CD8-positive, alpha-beta memory T cell (primary cell): Measurements from ENCODE around the gene KRT40. TPM values are rescaled to one million over a fixed set of nuclear protein-coding genes. Genes with fewer than 3 reads are reported as not detected.

Experiments used
- CTCF ChIA-PET: fragments of 350-600 bp; sonication (Branson Sonifier 250); formaldehyde crosslinking; loops from one replicate; lab custom pipeline; 2021; ENCODE audit warnings: antibody characterized with exemption; lab: Charles Lee
- POLR2A ChIA-PET: fragments of 350-600 bp; sonication (Branson Sonifier 250); formaldehyde crosslinking; loops from one replicate; lab custom pipeline; 2021; ENCODE audit warnings: antibody characterized with exemption; lab: Charles Lee
- DNase-seq, 5 donors: peaks; one replicate each; pipeline versions ENCODE4 v3.0.0 to v3.0.0-alpha.2; 2020 to 2022; ENCODE audit warnings: mixed read lengths in 1 of 5
- H3K27ac ChIP-seq: one replicate; pipeline ENCODE4 v1.7.0; 2013; ENCODE audit warnings: low read depth, mild to moderate bottlenecking, low read length, moderate library complexity
- H3K27me3 ChIP-seq: 2 replicates; pipeline ENCODE4 v1.7.0; 2013; ENCODE audit warnings: low read length, mild to moderate bottlenecking; ENCODE audit not compliant: insufficient read depth, poor library complexity, severe bottlenecking
- H3K36me3 ChIP-seq: 2 replicates; pipeline ENCODE4 v1.7.0; 2013; ENCODE audit warnings: mild to moderate bottlenecking, low read length, moderate library complexity; ENCODE audit not compliant: insufficient read depth
- H3K4me1 ChIP-seq: 2 replicates; pipeline ENCODE4 v1.7.0; 2013; ENCODE audit warnings: mild to moderate bottlenecking, low read length, moderate library complexity; ENCODE audit not compliant: insufficient read depth
- H3K4me3 ChIP-seq: 2 replicates; pipeline ENCODE4 v1.7.0; 2013; ENCODE audit warnings: mild to moderate bottlenecking, low read length
- H3K9me3 ChIP-seq: 2 replicates; pipeline ENCODE4 v1.7.0; 2013; ENCODE audit warnings: mild to moderate bottlenecking, low read length
- H3K27ac Mint-ChIP-seq, 8 donors: one replicate each; pipeline ENCODE4 v1.8.0; 2020 to 2021; ENCODE audit warnings: mixed read lengths in 8 of 8, mild to moderate bottlenecking in 6 of 8, inconsistent platforms in 3 of 8, moderate library complexity in 3 of 8
- H3K27me3 Mint-ChIP-seq, 2 donors: one replicate each; pipeline ENCODE4 v1.8.0; 2020 to 2021; ENCODE audit warnings: mixed read lengths in 2 of 2, mild to moderate bottlenecking in 1 of 2, moderate library complexity in 1 of 2
- H3K36me3 Mint-ChIP-seq, 3 donors: one replicate each; pipeline ENCODE4 v1.8.0; 2020 to 2021; ENCODE audit warnings: mixed read lengths in 3 of 3, inconsistent platforms in 1 of 3, mild to moderate bottlenecking in 1 of 3
- H3K4me1 Mint-ChIP-seq, 3 donors: one replicate each; pipeline ENCODE4 v1.8.0; 2020 to 2021; ENCODE audit warnings: mixed read lengths in 3 of 3, inconsistent platforms in 1 of 3, mild to moderate bottlenecking in 1 of 3
- H3K4me3 Mint-ChIP-seq, 7 donors: one replicate each; pipeline ENCODE4 v1.8.0; 2020 to 2021; ENCODE audit warnings: mixed read lengths in 7 of 7, mild to moderate bottlenecking in 6 of 7, moderate library complexity in 4 of 7, inconsistent platforms in 2 of 7
- H3K9me3 Mint-ChIP-seq, 5 donors: one replicate each; pipeline ENCODE4 v1.8.0; 2020 to 2022; ENCODE audit warnings: mixed read lengths in 5 of 5, mild to moderate bottlenecking in 3 of 5, moderate library complexity in 2 of 5, inconsistent platforms in 1 of 5
- polyA plus RNA-seq: library from polyadenylated mRNA; unstranded; fragments of 300-500 nt; fragmentation: Illumina TruSeq; gene quantifications from one replicate; pipeline ENCODE4 v1.2.3, GENCODE V29; 2021
- total RNA-seq, 2 experiments: library from RNA; stranded (reverse); gene quantifications; one replicate each; pipeline ENCODE4 v1.2.3, GENCODE V29; 2021

The KRT40 gene
- total and polyA plus RNA-seq, 3 experiments from 2014 or later: not detected

DNA sequence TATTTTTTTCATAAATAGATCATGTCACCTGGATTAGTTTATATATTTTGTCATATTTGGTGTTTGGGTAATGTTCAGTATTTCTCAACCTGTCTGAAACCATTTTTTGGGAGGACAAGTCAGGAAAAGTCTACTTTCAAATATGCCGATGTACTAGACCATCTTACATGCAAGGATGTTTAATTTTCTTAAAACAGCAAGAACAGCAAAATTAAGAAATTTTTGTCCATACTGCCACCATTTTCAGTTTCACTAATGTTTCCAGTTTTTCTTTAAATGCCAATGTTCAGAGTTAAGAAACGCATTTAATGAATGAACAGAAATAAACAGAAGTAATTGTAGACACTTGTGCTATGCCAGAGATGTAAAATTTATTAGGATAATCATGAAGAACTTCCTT lies 9.0 kb upstream of the KRT40 start:
- POLR2A ChIA-PET: no interaction called here
- H3K9me3 Mint-ChIP-seq: no peaks in the 10 kb centered on the region
- H3K27me3 Mint-ChIP-seq: peaks cover 15 to 73% of the 10 kb centered on the region in 2 donors
- no peak overlapping the region for H3K4me3 ChIP-seq
- CTCF ChIA-PET: no interaction called here
- no peaks in the 10 kb centered on the region for H3K4me1 ChIP-seq
- no peak for DNase-seq
- H3K9me3 ChIP-seq: no peaks in the 10 kb centered on the region
- no peaks in the 10 kb centered on the region for H3K4me1 Mint-ChIP-seq
- H3K27ac Mint-ChIP-seq: no peak overlapping the region
- no peak overlapping the region for H3K4me3 Mint-ChIP-seq
- H3K27me3 ChIP-seq: peaks cover 5% of the 10 kb centered on the region
- no peaks in the 10 kb centered on the region for H3K36me3 ChIP-seq
- no peak overlapping the region for H3K27ac ChIP-seq
- H3K36me3 Mint-ChIP-seq: no peaks in the 10 kb centered on the region

GRCh38 chr17:40992666-40993065 lies 8.5 kb upstream of the KRT40 start:
- H3K4me3 ChIP-seq: no peak overlapping the region
- Mint-ChIP-seq H3K9me3 (no peaks in the 10 kb centered on the region), H3K36me3 (no peaks in the 10 kb centered on the region), H3K4me3 (no peak overlapping the region), H3K27ac (no peak overlapping the region), H3K4me1 (no peaks in the 10 kb centered on the region), H3K27me3 (peaks cover 15 to 71% of the 10 kb centered on the region in 2 donors)
- no peak for DNase-seq
- ChIA-PET CTCF (no interaction called here), POLR2A (no interaction called here)
- no peaks in the 10 kb centered on the region for H3K4me1 ChIP-seq
- no peaks in the 10 kb centered on the region for H3K36me3 ChIP-seq
- H3K27ac ChIP-seq: no peak overlapping the region
- peaks cover 4% of the 10 kb centered on the region for H3K27me3 ChIP-seq
- no peaks in the 10 kb centered on the region for H3K9me3 ChIP-seq

DNA sequence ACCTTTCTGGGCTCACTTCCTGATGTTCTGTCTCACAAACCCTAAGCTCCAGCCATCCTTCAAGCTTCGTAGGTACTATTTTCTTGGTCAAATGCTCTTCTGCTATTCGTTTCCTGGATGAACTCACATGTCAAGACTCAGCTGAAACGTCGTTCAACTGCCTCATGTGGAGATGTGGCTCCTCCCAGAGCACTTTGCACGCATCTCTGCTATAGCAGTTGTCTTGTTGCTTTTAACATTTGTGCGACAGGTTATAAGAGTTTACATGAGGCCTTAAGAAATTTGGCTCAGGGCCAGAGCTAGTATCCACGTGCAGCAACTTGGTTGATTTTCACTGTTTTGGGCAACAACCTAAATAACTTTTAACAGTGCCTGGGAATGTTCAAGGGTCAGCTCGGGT lies 2.8 kb upstream of the KRT40 start:
- Mint-ChIP-seq H3K4me3 (no peak overlapping the region), H3K27me3 (peaks cover 5 to 57% of the 10 kb centered on the region in 2 donors), H3K9me3 (no peaks in the 10 kb centered on the region), H3K4me1 (no peaks in the 10 kb centered on the region), H3K36me3 (no peaks in the 10 kb centered on the region), H3K27ac (no peak overlapping the region)
- H3K27ac ChIP-seq: no peak overlapping the region
- H3K4me1 ChIP-seq: no peaks in the 10 kb centered on the region
- no peaks in the 10 kb centered on the region for H3K27me3 ChIP-seq
- POLR2A ChIA-PET: no interaction called here
- no peak for DNase-seq
- CTCF ChIA-PET: no interaction called here
- H3K36me3 ChIP-seq: no peaks in the 10 kb centered on the region
- H3K4me3 ChIP-seq: no peak overlapping the region
- H3K9me3 ChIP-seq: no peaks in the 10 kb centered on the region

- POLR2A ChIA-PET: no interaction called here
- Histone ChIP-seq H3K36me3 (no peaks in the 10 kb centered on the region), H3K4me3 (no peak overlapping the region), H3K27ac (no peak overlapping the region), H3K9me3 (no peaks in the 10 kb centered on the region), H3K27me3 (no peaks in the 10 kb centered on the region), H3K4me1 (no peaks in the 10 kb centered on the region)
- Mint-ChIP-seq H3K4me3 (no peak overlapping the region), H3K36me3 (no peaks in the 10 kb centered on the region), H3K27ac (no peak overlapping the region), H3K4me1 (no peaks in the 10 kb centered on the region), H3K9me3 (no peaks in the 10 kb centered on the region), H3K27me3 (peaks cover 18 to 55% of the 10 kb centered on the region in 2 donors)
- DNase-seq: no peak
- CTCF ChIA-PET: interaction anchor here (1.2 kb wide), 1 partner anchor 568 kb away, joined by 6 read pairs; no protein-coding TSS in a partner anchor
Observed at GRCh38 chr17:40981115-40981514, 3.0 kb downstream of the KRT40 start.

GRCh38 chr17:40980596-40980995 lies 3.5 kb downstream of the KRT40 start:
- H3K9me3 ChIP-seq: no peaks in the 10 kb centered on the region
- no peaks in the 10 kb centered on the region for H3K4me1 Mint-ChIP-seq
- H3K27me3 ChIP-seq: no peaks in the 10 kb centered on the region
- no peaks in the 10 kb centered on the region for H3K9me3 Mint-ChIP-seq
- peaks cover 19 to 60% of the 10 kb centered on the region in 2 donors for H3K27me3 Mint-ChIP-seq
- no peaks in the 10 kb centered on the region for H3K4me1 ChIP-seq
- H3K4me3 ChIP-seq: no peak overlapping the region
- no peak overlapping the region for H3K4me3 Mint-ChIP-seq
- no peak for DNase-seq
- H3K36me3 Mint-ChIP-seq: no peaks in the 10 kb centered on the region
- POLR2A ChIA-PET: no interaction called here
- CTCF ChIA-PET: interaction anchor here (1.2 kb wide), 1 partner anchor 569 kb away, joined by 6 read pairs; no protein-coding TSS in a partner anchor
- no peak overlapping the region for H3K27ac Mint-ChIP-seq
- no peaks in the 10 kb centered on the region for H3K36me3 ChIP-seq
- H3K27ac ChIP-seq: no peak overlapping the region

DNA sequence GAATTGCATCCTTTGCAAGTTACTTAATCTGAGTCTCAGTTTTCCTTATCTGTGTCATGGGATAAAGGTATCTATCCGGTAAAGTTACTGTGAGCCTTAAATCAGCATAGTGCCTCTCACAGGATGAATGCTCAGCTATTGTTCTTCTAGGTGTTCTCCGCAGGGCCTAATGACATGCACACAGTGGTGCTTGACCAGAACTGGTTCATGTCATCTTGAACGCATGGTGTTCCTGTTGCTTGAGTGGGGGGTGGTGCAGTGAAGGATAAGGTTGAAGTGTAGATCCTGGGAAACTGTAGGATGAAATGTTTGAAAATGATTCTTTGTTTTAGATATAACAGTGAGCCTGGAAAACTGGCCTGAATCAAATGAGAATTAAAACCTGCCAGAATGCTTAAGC lies 4.0 kb downstream of the KRT40 start:
- no peaks in the 10 kb centered on the region for H3K4me1 Mint-ChIP-seq
- CTCF ChIA-PET: interaction anchor here (1.2 kb wide), 1 partner anchor 569 kb away, joined by 6 read pairs; no protein-coding TSS in a partner anchor

DNA sequence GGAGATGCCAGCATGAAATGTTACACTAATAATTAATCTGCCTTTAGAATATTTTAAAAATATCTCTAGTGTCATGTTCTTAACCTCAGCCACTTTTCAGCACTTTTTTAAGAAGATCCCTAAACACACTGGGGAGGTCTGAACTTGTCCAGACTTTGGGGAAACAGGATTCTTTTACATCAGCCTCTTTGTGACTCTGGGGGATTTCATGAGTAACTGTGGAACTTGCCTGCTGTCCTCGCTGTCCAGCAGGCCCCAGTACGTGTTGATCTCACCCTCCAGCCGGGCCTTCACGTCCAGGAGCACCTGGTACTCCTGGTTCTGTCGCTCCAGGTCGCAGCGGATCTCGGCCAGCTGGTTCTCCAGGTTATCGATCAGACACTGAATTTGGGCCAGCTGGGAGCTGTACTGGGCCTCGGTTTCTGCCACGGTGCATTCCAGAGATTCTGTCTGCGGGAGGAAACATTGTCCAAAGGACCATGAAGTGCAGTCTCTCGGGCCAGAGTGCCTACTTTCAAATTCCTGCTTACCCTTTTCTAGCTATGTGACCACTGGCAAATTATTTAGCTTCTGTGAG lies 5.5 kb downstream of the KRT40 start:
- Mint-ChIP-seq H3K36me3 (no peaks in the 10 kb centered on the region), H3K4me3 (no peak overlapping the region), H3K27me3 (peaks cover 21 to 60% of the 10 kb centered on the region in 2 donors), H3K27ac (no peak overlapping the region), H3K4me1 (no peaks in the 10 kb centered on the region), H3K9me3 (no peaks in the 10 kb centered on the region)
- Histone ChIP-seq H3K27me3 (no peaks in the 10 kb centered on the region), H3K36me3 (no peaks in the 10 kb centered on the region), H3K27ac (no peak overlapping the region), H3K9me3 (no peaks in the 10 kb centered on the region), H3K4me1 (no peaks in the 10 kb centered on the region), H3K4me3 (no peak overlapping the region)
- ChIA-PET POLR2A (no interaction called here), CTCF (no interaction called here)
- no peak for DNase-seq

More for the DNA sequence above, 4.0 kb downstream of the KRT40 start:
- Mint-ChIP-seq H3K27ac (no peak overlapping the region), H3K9me3 (no peaks in the 10 kb centered on the region), H3K4me3 (no peak overlapping the region), H3K27me3 (peaks cover 21 to 65% of the 10 kb centered on the region in 2 donors), H3K36me3 (no peaks in the 10 kb centered on the region)
- Histone ChIP-seq H3K4me1 (no peaks in the 10 kb centered on the region), H3K4me3 (no peak overlapping the region), H3K36me3 (no peaks in the 10 kb centered on the region), H3K27me3 (no peaks in the 10 kb centered on the region), H3K27ac (no peak overlapping the region), H3K9me3 (no peaks in the 10 kb centered on the region)
- POLR2A ChIA-PET: no interaction called here
- DNase-seq: no peak

DNA sequence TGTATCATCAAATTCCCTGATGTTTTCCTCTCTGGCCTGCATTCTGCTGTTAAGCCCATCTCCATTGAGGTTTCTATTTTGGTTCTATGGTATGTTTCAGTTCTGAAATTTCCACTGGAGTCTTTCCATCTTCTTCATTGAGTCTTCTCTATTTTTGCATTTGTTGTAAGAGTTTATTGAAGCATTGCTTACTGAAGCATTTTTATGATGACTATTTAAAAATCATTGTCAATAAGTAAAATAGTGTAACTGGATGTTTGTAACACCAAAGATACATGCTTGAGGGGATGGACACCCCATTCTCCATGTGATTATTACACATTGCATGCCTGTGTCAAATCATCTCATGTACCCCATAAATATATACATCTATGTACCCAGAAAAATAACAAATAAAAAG lies 8.6 kb downstream of the KRT40 start:
- ChIA-PET CTCF (no interaction called here), POLR2A (no interaction called here)
- peaks cover 21 to 55% of the 10 kb centered on the region in 2 donors for H3K27me3 Mint-ChIP-seq

More for the DNA sequence above, 8.6 kb downstream of the KRT40 start:
- Histone ChIP-seq H3K4me1 (no peaks in the 10 kb centered on the region), H3K9me3 (no peaks in the 10 kb centered on the region), H3K36me3 (no peaks in the 10 kb centered on the region), H3K4me3 (no peak overlapping the region), H3K27me3 (no peaks in the 10 kb centered on the region), H3K27ac (no peak overlapping the region)
- Mint-ChIP-seq H3K9me3 (no peaks in the 10 kb centered on the region), H3K4me1 (no peaks in the 10 kb centered on the region), H3K36me3 (peaks cover 0 to 1% (median 0%) of the 10 kb centered on the region in 3 donors), H3K4me3 (no peak overlapping the region), H3K27ac (no peak overlapping the region)
- DNase-seq: no peak
